H1 (cell line): Measurements from ENCODE around the gene MROH2A. TPM values are rescaled to one million over a fixed set of nuclear protein-coding genes. Genes with fewer than 3 reads are reported as not detected.

Experiments
- BRCA1 ChIP-seq: IDR thresholded peaks from 2 replicates; pipeline ENCODE4 v1.6.1; 2012; ENCODE audit warnings: low read depth, low read length, improper control_type of control experiment
- CHD2 ChIP-seq: IDR thresholded peaks from 2 replicates; pipeline ENCODE4 v1.6.1; 2012; ENCODE audit warnings: low read length, improper control_type of control experiment
- CTCF ChIP-seq, 3 experiments: IDR thresholded peaks; 1 replicate in 2 of 3; 2 replicates in 1 of 3; pipeline versions ENCODE4 v1.5.1 to v1.6.1; 2011; ENCODE audit warnings: low read length in 3 of 3, mild to moderate bottlenecking in 3 of 3, inconsistent platforms in 2 of 3, low read depth in 1 of 3, moderate library complexity in 1 of 3; ENCODE audit not compliant: insufficient read depth in 1 of 3; ENCODE audit errors: control extremely low read depth in 1 of 3
- EP300 ChIP-seq, 2 experiments: IDR thresholded peaks; 1 replicate in 1 of 2; 2 replicates in 1 of 2; pipeline ENCODE4 v1.6.1; 2011 to 2012; ENCODE audit warnings: low read depth in 2 of 2, low read length in 2 of 2, mild to moderate bottlenecking in 2 of 2, borderline replicate concordance in 1 of 2, inconsistent platforms in 1 of 2, moderate library complexity in 1 of 2
- FOSL1 ChIP-seq: IDR thresholded peaks from 2 replicates; pipeline ENCODE4 v1.6.1; 2011; ENCODE audit warnings: mild to moderate bottlenecking, low read depth, low read length, moderate library complexity; ENCODE audit not compliant: insufficient read depth
- POLR2A ChIP-seq, 2 experiments: IDR thresholded peaks; 1 replicate in 1 of 2; 2 replicates in 1 of 2; pipeline ENCODE4 v1.6.1; 2011; ENCODE audit warnings: low read depth in 2 of 2, low read length in 2 of 2, mild to moderate bottlenecking in 2 of 2; ENCODE audit errors: control extremely low read depth in 1 of 2
- RAD21 ChIP-seq, 2 experiments: IDR thresholded peaks in 1 of 2; conservative IDR thresholded peaks in 1 of 2; 2 replicates each; pipeline ENCODE4 v1.6.1; 2011; ENCODE audit warnings: low read depth in 2 of 2, low read length in 2 of 2, improper control_type of control experiment in 1 of 2, inconsistent platforms in 1 of 2, mild to moderate bottlenecking in 1 of 2, moderate library complexity in 1 of 2
- RXRA ChIP-seq: IDR thresholded peaks from 2 replicates; pipeline ENCODE4 v1.6.1; 2011; ENCODE audit warnings: low read depth, mild to moderate bottlenecking, low read length, moderate library complexity; ENCODE audit not compliant: insufficient read depth
- TAF1 ChIP-seq: IDR thresholded peaks from 2 replicates; pipeline ENCODE4 v1.6.1; 2011; ENCODE audit warnings: mild to moderate bottlenecking, low read depth, low read length
- TCF12 ChIP-seq: IDR thresholded peaks from 2 replicates; pipeline ENCODE4 v1.6.1; 2011; ENCODE audit warnings: low read depth, mild to moderate bottlenecking, low read length
- USF2 ChIP-seq: IDR thresholded peaks from 2 replicates; pipeline ENCODE4 v1.6.1; 2011; ENCODE audit warnings: low read length, improper control_type of control experiment
- YY1 ChIP-seq: IDR thresholded peaks from 2 replicates; pipeline ENCODE4 v1.6.1; 2011; ENCODE audit warnings: low read depth, mild to moderate bottlenecking, low read length
- polyA plus RNA-seq, 7 experiments: library from polyadenylated mRNA; depleted of rRNA in 3 of 7; stranded (reverse) in 5 of 7; unstranded in 2 of 7; fragments of >200 nt in 5 of 7; fragments of 200-250 nt in 2 of 7; gene quantifications; 1 replicate in 5 of 7; 2 replicates in 1 of 7; 4 replicates in 1 of 7; pipeline versions ENCODE4 v1.2.1 to v1.2.3, GENCODE V29; 2011 to 2013; ENCODE audit warnings: missing spikeins in 2 of 7, mixed read lengths in 2 of 7
- total RNA-seq: library from RNA; stranded (reverse); fragmentation: NEBNext Ultra II Directional; extraction: Animal tissue kit (Norgen Biotek cat#: 25700); gene quantifications from 2 replicates; pipeline ENCODE4 v1.2.1, GENCODE V29; 2021

Gene MROH2A
- total and polyA plus RNA-seq, 2 of the 8 experiments (the other 6 are each of a cell fraction or from before 2014, with no cell fraction given), result not detected

- TF ChIP-seq USF2 (0 out of 2 replicates have a peak, but pooled peaks have one; percentile 31), RXRA (no peak), YY1 (peak; percentile 75; the same call in 1 of the 2 replicates), TAF1 (no peak), EP300 (IDR thresholded peaks at IDR 0.05; ENCODE audit: borderline replicate concordance in 1 of 2, low read depth in 2 of 2, low read length in 2 of 2) (no peak), TCF12 (no peak), POLR2A (IDR thresholded peaks at IDR 0.05; ENCODE audit: control extremely low read depth in 1 of 2, low read depth in 2 of 2, low read length in 2 of 2) (no peak), CHD2 (no peak), CTCF (IDR thresholded peaks at IDR 0.05; ENCODE audit: control extremely low read depth in 1 of 3, insufficient read depth in 1 of 3, low read depth in 1 of 3, low read length in 3 of 3) (peak; percentile 70 to 89 (median 79)), BRCA1 (no peak), RAD21 (IDR thresholded peaks at IDR 0.05 in 1 of 2, conservative IDR thresholded peaks at IDR 0.05 in 1 of 2; ENCODE audit: low read depth in 2 of 2, low read length in 2 of 2) (peak; percentile 87 to 88), FOSL1 (no peak)
These were observed 54.8 kb downstream of the MROH2A start (continued) for GRCh38 chr2:233832869-233833311.
